Keratinocyte (primary cell): Measurements from ENCODE around the gene HMGCS2.

Experiments used
- EZH2 ChIP-seq: IDR thresholded peaks from one replicate; pipeline ENCODE4 v1.6.1; 2012; ENCODE audit warnings: inconsistent platforms, mild to moderate bottlenecking, low read length, moderate library complexity
- TF ChIP-seq, protein P1 (sequence below), 3 experiments: IDR thresholded peaks in 1 of 3; conservative IDR thresholded peaks in 1 of 3; optimal IDR thresholded peaks in 1 of 3; 2 replicates in 2 of 3; 3 replicates in 1 of 3; pipeline versions ENCODE3 to v1.5.1; 2011; ENCODE audit warnings: low read length in 3 of 3, mild to moderate bottlenecking in 3 of 3, moderate library complexity in 2 of 3, control low read depth in 1 of 3, inconsistent platforms in 1 of 3; ENCODE audit not compliant: insufficient read depth in 2 of 3; ENCODE audit errors: extremely low read depth in 1 of 3

DNA sequence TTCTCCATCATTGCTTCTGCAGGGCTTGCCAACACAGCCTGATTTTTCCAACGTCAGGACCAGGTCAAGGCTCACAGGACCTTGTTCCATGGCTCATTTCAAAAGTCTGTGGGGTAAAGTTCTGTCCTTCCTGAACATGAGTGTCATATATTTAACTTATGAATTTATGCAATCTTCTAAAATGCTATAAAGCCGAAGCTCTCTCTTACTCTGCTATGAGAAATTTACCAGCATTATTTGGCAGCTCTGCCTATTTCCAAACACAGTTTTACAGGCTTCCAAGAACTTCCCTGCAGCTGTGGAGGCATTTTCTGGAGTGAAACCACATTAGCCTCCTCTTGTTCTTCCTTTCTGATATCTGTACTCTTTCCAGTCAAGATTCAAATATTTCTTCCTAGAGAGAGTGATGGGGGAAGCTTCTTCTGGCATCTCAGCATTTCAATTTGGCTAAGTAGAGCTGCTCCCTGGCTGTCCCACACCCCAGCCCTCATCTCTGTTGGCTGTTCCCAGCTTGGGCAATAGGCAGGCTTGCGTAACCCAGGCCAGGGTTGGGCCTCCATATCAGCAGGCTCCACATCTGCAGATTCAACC is 15.6 kb upstream of the HMGCS2 start:
- TF ChIP-seq, protein P1, sequence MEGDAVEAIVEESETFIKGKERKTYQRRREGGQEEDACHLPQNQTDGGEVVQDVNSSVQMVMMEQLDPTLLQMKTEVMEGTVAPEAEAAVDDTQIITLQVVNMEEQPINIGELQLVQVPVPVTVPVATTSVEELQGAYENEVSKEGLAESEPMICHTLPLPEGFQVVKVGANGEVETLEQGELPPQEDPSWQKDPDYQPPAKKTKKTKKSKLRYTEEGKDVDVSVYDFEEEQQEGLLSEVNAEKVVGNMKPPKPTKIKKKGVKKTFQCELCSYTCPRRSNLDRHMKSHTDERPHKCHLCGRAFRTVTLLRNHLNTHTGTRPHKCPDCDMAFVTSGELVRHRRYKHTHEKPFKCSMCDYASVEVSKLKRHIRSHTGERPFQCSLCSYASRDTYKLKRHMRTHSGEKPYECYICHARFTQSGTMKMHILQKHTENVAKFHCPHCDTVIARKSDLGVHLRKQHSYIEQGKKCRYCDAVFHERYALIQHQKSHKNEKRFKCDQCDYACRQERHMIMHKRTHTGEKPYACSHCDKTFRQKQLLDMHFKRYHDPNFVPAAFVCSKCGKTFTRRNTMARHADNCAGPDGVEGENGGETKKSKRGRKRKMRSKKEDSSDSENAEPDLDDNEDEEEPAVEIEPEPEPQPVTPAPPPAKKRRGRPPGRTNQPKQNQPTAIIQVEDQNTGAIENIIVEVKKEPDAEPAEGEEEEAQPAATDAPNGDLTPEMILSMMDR (optimal IDR thresholded peaks at IDR 0.05 in 1 of 3, IDR thresholded peaks at IDR 0.05 in 1 of 3, conservative IDR thresholded peaks at IDR 0.05 in 1 of 3; ENCODE audit: extremely low read depth in 1 of 3, insufficient read depth in 2 of 3, low read length in 3 of 3), result no peak
- TF ChIP-seq EZH2, result no peak
